ENCODE measurements around the gene PXDC1.

Gene PXDC1

DNA sequence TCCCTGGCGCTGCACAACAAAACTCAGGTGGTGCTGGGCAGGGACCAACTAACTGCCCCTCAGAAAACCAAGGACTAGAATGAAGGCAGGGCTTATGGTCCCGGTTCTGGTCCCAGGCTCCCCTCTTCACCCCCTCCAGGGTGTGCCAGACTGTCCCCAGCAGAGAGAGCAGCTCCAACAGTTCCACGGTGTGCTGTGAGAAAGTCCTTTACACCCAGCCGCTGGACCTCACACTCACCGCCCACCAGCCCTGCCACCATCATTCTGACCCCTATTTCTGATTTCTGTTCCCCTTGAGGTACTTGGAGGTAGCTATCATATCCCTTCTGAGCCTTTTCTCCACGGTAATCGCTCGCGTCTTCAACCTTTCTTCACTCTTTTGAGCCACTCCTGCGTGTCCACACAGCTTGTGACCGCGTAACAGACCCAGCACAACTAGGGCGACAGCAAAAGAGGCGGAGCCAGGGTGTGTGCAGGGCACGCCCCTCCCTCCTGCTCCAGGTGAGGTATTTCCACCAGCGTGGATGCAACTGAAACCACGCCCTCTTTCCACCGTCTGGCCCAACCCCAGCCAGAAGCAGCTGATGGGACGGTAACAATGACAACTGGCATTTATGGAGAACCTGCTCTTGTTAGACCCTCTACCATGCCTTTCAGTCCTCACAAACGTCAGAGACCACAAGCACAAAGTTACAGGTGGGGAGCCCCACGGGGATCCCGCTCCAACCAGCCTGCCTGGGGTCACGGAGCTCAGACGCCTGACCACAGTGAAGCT lies 2.3 kb downstream of the PXDC1 start:
- in situ Hi-C loops (cut with MboI; ENCODE audit: low sequenced_read_pairs), result loop anchor here (5.0 to 25.0 kb wide), 3 partner anchors 238 to 612 kb away; no protein-coding TSS in a partner anchor

DNA sequence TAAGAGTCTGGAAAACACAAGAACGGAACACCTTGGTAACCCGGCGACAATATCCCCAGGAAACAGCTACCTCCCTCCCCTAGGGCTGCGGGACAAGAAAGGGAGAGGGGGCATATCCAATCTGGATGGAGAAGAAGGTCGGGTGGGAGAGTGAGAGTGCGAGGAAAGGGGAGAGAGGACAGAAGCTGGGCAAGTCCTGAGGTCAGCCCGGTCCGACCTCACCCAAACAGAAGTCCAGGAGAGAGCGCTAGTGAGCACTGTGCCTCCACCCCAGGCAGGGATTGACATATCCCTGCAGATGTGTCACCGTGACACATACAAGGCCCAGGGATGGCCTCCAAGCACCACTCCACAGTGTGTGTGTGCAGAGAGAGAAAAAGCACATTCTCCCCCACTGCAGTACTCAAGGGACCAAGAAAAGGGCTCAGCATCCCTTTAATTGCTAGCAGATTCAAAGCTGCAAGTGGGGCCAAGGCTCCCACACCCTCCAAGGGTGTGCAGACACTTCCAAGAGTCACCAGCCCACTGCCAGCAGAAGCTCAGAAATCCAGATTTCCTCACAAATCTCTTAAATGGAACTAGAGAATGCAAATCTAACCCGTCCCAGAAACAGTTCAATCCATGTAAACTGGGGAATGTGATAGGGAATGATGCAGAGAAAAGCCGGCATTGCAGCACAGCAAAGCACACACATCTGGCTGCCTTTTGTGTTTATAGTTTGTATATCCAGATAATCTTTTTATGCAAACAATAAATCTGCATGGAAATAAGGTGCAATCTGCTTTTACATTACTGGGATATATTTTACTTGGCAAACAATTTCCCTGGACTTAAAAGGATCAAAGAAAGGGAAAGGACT lies 3.1 kb downstream of the PXDC1 start:
- in situ Hi-C loops (cut with MboI; ENCODE audit: low sequenced_read_pairs), result loop anchor here (5.0 to 25.0 kb wide), 3 partner anchors 239 to 611 kb away; no protein-coding TSS in a partner anchor

DNA sequence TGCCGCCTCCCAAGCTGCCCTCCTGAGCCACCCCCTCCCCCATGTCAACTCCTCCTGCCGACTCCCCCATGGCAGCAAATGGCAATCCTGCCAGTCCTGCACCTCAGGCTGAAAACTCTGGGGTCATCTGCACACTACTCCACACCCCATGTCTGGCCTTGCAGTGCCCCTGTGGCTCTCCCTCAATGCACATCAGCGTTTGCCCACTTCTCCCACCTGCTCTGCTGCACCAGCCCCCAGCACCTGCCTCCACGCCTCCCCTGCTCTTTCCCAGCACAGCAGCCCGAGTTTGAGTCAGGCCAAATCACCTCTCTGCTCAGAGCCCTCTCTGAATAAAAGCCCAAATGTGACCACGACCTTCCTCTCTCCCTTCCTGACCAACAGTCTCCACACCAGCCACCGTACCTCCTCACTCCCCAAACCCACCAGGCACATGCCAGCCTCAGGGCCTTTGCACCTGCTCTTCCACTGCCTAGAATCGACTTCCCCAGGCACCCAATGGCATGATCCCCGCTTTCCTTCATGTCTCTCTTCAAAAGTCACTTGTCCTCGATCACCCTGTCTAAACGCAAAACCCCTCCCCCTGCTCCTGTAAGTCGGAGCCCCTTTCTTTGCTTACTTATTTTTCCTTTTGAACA lies 4.3 kb downstream of the PXDC1 start:
- in situ Hi-C loops (cut with MboI; ENCODE audit: low sequenced_read_pairs), result loop anchor here (5.0 to 25.0 kb wide), 3 partner anchors 240 to 610 kb away; no protein-coding TSS in a partner anchor

DNA sequence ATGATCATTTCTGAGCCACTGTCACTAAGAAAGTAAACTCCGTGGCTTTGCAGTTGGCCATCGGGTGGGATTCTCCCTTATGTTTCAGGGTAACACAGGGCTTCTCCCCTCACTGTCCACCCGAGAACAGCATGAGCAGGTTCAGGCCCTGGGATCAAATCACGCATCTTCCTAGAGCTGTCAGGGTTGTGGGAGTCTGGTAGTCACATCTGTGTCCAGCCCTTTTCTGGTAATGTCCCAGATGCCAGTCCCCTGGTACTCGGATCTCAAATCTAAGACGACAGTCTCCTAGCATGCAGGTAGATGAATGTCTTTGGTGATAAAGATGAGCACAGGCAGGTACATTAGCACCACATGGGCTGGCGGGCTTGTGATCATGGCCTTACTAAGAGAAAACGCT lies 4.8 kb downstream of the PXDC1 start:
- in situ Hi-C loops (cut with MboI; ENCODE audit: low sequenced_read_pairs), result loop anchor here (5.0 to 25.0 kb wide), 3 partner anchors 241 to 609 kb away; no protein-coding TSS in a partner anchor

DNA sequence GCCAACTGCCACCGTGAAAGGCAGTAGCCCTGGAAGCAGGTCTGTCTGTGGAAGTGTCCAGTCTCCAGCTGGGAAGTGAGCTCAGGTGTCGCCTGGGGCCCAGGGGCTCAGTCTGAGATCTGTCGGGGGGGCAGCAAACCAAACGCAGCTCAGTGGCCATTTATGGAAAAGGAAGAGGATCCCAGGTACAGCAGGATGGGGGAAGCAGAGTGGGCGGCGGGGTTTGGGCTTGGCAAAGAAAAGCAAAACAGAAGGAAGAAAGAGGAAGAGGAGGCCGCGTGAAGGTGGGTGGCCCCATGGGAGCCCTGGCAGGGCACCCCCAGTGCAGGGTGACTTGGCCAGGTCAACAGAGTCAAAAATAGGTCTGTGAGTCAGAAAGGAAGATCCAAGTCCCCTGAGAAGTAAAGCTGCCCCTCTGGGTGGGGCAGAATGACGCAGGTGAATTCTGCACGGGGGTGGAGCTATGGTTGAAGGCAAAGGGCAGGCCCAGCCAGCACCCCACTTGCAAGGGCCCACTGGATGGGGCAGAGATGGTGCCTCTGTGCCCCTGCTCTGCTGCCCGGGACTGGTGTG lies 5.3 kb downstream of the PXDC1 start:
- in situ Hi-C loops (cut with MboI; ENCODE audit: low sequenced_read_pairs), result loop anchor here (5.0 to 25.0 kb wide), 3 partner anchors 241 to 609 kb away; no protein-coding TSS in a partner anchor

DNA sequence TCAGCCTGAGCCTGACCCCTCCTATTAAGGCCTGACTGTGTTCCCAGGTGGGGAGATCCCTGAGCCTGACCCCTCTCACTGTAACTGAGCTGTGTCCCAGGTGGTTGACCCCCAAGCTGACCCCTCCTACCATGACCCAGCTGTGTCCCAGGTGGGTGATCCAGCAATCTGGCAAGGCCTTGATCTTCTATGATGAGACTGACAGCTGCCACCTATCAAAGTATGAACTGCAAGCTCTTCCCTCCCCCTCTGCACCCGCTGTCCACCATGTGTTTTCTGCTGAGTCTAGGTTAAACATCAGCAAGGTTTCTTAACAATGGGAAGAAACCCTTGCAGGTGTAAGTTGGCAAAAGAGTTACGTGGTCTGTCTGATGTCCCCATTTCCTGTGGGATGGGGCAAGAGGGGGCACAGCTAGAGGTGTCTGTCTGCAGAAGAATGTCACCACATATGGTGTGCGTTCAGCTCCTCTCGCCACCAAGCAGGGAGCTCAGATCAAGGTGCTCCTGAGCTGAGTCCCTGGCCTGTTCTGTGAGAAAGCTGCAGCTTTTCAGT lies 5.9 kb downstream of the PXDC1 start:
- in situ Hi-C loops (cut with MboI; ENCODE audit: low sequenced_read_pairs), result loop anchor here (5.0 to 25.0 kb wide), 3 partner anchors 242 to 608 kb away; no protein-coding TSS in a partner anchor

DNA sequence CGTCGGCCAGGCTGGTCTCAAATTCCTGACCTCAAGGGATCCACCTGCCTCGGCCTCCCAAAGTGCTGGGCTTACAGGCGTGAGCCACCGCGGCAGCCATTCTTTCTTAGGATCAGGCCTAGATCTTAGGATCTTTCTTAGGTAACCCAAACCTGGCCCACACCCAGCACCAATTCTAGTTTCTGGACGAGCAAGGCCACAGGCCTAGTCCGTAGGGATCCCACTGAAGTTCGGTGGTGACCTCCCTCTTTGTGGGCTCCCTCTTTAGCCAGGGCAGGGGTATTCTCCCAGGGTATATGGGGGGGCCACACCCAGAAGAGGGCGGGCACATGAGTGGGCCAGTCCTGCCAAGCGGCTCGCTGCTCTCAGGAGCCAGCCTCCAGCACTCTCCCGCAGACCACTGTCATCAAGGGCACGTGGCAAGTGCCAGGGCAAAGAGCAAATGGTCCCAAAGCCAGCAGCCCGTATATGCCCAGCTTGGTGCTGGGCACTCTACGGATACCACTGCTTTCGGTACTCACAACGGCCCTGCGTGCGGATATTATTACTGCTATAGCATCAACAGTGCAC lies 6.5 kb downstream of the PXDC1 start:
- in situ Hi-C loops (cut with MboI; ENCODE audit: low sequenced_read_pairs), result loop anchor here (5.0 to 25.0 kb wide), 3 partner anchors 242 to 608 kb away; no protein-coding TSS in a partner anchor

DNA sequence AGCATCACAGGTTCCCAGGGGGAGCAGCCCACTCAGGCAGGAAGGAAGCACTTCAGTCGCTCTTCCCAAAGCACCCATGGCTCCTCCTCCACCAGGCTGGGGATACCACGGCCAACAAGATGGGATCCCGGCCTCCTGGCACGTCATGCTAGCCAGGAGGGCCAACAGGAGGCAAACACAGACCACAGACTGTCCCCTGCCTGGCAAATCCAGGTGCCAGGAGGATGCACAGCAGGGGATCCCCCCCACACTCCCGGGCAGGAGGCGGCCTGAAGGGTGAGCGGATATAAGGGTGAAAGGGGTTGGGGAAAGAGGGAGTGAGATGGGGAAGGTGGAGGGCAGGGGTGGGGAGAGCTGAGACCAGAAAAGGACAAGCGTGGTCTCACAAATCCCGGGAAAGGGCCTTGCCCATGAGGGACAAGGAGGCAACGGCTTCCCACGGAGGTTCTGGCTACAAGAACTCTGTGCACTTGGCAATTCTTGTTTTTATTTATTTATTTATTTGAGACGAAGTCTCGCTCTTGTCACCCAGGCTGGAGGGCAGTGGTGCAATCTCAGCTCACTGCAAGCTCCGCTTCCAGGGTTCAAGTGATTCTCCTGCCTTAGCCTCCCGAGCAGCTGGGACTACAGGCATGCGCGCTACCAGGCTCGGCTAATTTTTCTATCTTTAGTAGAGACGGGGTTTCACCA lies 7.2 kb downstream of the PXDC1 start:
- in situ Hi-C loops (cut with MboI; ENCODE audit: low sequenced_read_pairs), result loop anchor here (25.0 kb wide), 2 partner anchors 418 to 607 kb away; no protein-coding TSS in a partner anchor

DNA sequence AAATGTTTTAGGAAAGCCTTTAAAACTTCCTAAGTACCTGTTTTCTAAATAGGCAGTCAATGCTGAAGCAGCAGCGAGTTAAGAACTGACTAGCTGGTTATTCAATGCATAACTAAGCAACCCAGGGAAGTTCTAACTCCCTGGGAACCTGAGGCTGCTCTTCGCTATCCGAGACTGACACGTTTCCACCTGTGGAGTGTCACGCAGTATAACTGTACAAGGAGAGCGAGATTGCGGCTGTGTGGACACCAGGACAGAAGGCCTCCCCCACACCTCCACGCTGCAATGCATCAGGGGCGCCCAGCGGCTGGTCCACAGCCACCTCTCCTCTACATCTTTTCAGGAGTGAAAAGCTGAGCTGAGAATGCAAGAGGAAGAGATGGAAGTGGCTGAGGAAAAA lies 8.0 kb downstream of the PXDC1 start:
- in situ Hi-C loops (cut with MboI; ENCODE audit: low sequenced_read_pairs), result loop anchor here (25.0 kb wide), 2 partner anchors 419 to 606 kb away; no protein-coding TSS in a partner anchor

DNA sequence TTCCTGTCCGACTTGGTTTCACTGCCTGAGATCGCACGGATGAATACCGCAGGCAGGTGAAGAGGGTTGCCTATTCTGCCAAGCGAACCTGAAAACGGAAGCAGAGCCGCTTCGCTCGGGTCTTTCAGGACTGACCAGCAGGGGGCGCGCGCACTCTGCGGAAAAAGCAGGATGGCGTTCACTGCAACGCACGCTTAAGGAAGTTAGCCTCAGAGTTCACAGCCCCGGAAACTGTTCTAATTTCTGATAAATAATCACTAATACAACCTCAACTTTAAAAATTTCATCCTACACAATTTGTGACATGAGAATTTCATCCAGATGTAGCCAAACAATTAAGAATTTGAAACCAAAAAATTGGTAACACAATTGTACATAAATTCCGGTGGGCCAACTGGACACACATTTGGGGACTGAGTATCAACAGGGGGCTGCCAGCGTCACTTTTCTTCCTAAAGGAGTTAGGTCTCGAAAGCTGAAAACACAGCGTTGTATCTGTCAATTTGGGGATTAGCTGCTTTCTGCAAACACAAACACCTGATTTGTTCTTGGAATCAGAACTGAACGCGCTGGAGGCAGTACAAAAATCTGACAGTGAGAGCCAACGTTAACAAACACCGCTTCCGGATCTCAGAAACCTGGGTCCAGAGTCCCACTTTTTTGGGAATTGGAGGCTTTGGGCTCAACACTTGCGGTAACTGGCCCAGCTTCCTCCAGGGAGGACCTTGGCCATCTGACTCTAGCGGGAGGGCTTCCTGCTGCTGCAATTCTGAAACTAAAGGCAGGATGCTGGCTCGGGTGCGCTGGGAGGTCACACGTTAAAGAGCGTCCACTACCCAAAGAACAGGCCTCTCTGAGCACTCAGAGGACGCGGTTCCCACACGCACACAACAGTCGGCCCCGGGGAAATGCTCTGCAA lies 8.8 kb downstream of the PXDC1 start:
- in situ Hi-C loops (cut with MboI; ENCODE audit: low sequenced_read_pairs), result loop anchor here (25.0 kb wide), 2 partner anchors 420 to 605 kb away; no protein-coding TSS in a partner anchor

DNA sequence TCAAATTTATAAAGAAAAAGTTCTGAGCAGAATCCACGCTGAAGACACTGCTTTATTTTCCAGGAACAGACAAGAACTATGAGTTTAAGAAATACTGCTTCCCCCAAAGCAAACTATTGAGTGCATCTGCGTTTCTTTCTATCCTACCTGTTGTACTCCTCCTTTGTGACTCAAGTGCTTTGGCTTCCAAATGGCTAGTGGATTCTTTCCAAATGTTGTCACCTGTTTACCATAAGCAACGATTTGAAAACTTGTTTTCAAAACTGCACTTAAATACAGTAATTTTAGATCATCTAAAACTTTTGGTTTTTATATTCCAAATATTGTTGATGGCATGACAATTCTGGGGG lies 9.5 kb downstream of the PXDC1 start:
- in situ Hi-C loops (cut with MboI; ENCODE audit: low sequenced_read_pairs), result loop anchor here (25.0 kb wide), 2 partner anchors 420 to 605 kb away; no protein-coding TSS in a partner anchor

DNA sequence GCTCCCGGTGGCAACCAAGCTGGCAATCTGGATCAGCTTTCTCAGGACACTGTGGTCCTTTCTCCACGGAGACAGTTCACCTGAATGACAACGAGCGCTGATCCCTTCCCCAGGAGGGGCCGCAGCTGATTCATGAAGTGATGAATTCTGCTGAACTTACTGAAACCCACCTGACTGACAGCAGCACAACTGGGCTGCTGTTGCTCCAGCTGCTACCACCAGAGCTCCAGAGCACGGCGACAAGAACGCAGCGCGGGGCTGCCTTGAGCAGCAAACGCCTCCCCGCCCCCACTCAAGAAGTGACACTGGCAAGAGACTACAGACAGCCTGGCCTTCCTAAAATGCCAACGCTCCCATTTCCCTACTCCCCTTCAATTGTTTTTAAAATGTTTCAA lies 10.0 kb downstream of the PXDC1 start:
- in situ Hi-C loops (cut with MboI; ENCODE audit: low sequenced_read_pairs), result loop anchor here (25.0 kb wide), 2 partner anchors 421 to 604 kb away; no protein-coding TSS in a partner anchor

DNA sequence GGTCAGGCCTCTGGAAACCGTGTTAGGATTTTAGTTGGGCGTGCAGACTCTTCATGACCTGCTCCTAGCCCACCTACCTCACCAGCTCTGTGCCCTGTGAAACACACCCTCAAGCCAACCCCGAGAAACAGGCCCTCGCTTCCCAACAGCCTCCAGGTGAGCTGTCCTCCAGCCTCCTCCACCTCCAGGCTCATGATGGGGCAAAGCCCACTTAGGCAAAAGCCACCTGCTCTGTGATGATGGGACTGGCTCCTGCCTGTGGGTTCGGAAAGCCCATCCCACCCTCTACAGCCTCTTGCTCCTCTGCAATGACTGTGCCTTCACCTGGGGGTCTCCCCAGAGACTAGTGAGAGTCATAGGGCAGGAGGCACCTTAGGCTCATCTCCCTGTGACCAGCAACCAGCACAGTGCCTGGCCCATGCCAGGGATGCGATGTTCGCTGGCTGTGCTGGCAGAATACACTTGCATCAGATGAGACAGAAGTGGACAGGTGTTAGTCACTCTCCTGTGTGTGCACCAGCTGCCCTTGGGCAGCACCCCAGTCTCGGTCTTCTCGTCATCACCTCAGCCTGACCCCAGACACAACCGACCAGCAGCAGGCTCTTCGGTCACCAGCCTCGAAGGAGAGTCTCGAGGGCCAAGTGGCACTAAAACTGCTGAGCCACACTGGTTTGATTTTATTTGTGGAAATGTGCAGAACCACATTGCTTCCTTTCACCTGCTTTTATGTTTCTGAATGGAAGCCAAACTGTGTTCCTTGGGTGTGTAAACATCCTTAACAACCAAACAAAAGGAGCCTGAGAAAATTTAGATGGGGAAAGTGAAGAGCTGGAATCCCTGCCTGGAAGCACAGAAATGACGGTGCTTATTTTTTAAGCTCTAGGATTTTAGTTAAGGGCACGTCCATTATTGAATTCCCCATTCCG lies 10.7 kb downstream of the PXDC1 start:
- in situ Hi-C loops (cut with MboI; ENCODE audit: low sequenced_read_pairs), result loop anchor here (25.0 kb wide), 2 partner anchors 421 to 604 kb away; no protein-coding TSS in a partner anchor

DNA sequence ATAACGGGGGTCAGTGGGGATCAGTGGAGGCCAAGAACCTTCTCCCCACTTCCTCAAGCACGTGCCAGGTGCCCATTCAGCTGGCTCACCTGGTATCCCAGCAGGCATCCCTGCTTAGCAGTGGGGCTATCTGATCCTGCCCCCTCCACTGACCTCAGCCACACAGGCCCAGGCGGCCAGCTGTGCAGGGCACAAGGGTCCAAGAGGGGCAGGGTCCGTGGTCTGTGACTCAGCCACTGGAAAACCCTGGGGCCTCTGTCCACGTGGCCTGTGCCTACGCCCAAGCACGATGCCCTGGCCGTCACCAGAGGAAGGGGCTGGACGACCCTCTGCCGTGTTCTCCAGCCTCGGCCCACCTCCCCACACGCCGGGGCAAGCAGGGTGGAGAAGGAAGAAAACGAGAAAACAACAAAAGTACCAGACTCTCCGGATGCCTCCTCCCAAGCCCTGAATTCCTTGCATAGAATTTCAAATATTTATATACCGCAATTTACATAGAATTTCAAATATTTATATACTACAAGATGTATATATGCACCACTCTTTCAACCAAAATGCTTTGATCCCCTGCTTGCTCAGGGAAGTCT lies 12.1 kb downstream of the PXDC1 start:
- in situ Hi-C loops (cut with MboI; ENCODE audit: low sequenced_read_pairs), result loop anchor here (10.0 to 25.0 kb wide), 3 partner anchors 423 to 602 kb away; no protein-coding TSS in a partner anchor

DNA sequence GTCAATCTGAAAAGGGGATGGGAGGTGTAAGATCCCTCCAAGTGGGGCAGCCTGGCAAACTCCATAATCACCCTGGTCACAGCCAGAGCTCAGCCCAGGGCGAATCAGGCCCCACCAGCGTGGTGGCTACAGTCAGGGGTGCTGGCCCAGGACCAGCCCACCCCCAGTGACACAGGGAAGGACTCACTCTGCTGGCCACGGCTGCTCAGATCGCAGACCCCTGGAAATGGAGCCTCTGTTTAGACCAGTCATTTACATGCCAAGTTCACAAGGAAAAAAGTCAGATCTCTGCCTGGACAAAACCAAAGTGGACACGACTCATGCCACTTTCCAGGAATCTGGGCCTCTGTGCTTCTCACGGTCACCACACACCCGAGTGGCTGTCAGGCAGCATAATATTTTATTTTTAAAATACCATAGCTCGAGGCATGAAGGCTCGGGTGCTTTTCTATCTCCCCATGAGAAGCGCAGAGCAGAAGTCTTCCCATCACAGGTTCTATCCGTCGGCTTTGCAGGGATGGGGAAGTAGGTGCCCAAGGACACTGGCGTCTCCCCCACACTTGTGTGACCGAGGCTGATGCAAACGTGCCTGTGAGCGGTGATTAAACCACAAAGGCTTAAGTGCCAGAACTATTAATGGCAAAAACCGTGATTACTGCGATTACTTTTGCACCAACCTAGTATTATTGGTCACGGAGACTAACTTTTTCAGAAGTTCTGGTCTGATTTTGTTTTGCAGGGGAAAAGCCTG lies 13.0 kb downstream of the PXDC1 start:
- in situ Hi-C loops (cut with MboI; ENCODE audit: low sequenced_read_pairs), result loop anchor here (10.0 to 25.0 kb wide), 3 partner anchors 424 to 601 kb away; no protein-coding TSS in a partner anchor

DNA sequence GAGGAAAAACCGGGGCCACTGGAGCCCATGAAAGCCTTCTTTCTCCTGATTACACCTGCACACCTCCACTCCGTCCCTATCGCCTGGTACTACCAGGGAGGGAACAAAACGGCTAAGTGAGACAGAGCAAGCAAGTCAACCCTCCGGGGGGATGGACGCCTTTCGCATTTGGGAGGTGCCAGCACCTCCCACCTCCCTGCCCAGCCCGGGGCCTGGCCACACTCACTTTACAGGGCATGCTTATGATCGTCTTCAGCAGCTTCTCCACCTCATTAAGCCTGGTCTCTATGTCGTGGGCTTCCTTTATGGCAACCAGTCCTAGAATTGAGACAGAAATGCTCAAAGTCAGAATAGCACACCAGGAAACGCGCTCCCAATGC lies 13.7 kb downstream of the PXDC1 start:
- in situ Hi-C loops (cut with MboI; ENCODE audit: low sequenced_read_pairs), result loop anchor here (10.0 to 25.0 kb wide), 3 partner anchors 424 to 601 kb away; no protein-coding TSS in a partner anchor

All from HL-60/S4 treated with retinoic acid at 250 ng/mL for 4 days and 3 days (cell line).